GM12865 (cell line): Measurements from ENCODE around the gene PCAT7.

Experiments used
- DNase-seq: peaks from one replicate; pipeline ENCODE4 v3.0.0; 2010; ENCODE audit warnings: low read depth
- H3K4me3 ChIP-seq: 2 replicates; pipeline ENCODE4 v1.5.1; 2011; ENCODE audit warnings: mild to moderate bottlenecking, low read depth, low read length, control low read depth
- TF ChIP-seq, protein P1 (sequence below): IDR thresholded peaks from 2 replicates; pipeline ENCODE4 v1.5.1; 2011; ENCODE audit warnings: low read length, control low read depth, low read depth, inconsistent platforms; ENCODE audit not compliant: insufficient read depth; ENCODE audit errors: missing control alignments

Gene PCAT7

GRCh38 chr9:94603259-94604160 is 48.6 kb downstream of the PCAT7 start:
- peak; percentile 69 for DNase-seq
- TF ChIP-seq, protein P1, sequence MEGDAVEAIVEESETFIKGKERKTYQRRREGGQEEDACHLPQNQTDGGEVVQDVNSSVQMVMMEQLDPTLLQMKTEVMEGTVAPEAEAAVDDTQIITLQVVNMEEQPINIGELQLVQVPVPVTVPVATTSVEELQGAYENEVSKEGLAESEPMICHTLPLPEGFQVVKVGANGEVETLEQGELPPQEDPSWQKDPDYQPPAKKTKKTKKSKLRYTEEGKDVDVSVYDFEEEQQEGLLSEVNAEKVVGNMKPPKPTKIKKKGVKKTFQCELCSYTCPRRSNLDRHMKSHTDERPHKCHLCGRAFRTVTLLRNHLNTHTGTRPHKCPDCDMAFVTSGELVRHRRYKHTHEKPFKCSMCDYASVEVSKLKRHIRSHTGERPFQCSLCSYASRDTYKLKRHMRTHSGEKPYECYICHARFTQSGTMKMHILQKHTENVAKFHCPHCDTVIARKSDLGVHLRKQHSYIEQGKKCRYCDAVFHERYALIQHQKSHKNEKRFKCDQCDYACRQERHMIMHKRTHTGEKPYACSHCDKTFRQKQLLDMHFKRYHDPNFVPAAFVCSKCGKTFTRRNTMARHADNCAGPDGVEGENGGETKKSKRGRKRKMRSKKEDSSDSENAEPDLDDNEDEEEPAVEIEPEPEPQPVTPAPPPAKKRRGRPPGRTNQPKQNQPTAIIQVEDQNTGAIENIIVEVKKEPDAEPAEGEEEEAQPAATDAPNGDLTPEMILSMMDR = peak; percentile 76
- H3K4me3 ChIP-seq = no peak overlapping the region

DNA sequence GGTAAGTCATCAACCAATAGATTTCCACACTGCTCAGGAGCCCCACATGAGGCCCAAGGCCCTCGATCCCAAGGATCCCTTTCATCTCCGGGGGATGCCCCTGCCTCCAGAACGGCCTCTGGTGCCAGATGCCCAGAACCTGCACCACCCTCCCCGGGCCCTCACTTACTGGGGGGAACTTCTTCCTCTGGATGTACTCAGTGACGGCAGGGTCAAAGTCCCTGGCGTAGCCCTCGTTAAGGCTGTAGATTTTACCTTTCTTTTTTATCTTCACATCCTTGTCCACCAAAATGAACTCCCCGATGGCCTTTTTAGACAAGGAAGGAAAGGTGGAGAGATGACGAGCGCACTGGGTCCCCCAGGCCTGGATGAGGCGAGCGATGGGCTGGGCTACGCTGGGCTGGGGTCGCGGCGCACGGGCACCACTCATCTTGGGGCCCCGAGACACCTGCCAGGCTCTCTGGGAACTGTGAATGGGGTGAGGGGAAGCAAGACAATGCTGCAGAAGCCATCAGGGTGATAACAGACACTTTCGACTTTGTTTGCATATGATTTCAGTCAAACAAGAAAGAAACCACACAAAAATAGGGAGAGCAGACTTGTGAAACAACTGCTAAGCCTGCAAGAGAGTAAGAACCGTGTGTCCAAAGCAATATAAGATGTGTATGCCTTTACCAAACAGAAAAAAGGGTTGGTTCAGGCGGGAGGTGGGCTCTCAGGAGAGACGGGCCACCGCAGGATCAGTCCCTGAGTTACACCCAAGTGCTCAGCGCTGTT is 52.0 kb downstream of the PCAT7 start:
- TF ChIP-seq, protein P1 = no peak
- no peak overlapping the region for H3K4me3 ChIP-seq
- DNase-seq = peak; percentile 10

GRCh38 chr9:94607423-94607691 is 52.5 kb downstream of the PCAT7 start:
- no peak overlapping the region for H3K4me3 ChIP-seq
- TF ChIP-seq, protein P1 = no peak
- DNase-seq = no peak

DNA sequence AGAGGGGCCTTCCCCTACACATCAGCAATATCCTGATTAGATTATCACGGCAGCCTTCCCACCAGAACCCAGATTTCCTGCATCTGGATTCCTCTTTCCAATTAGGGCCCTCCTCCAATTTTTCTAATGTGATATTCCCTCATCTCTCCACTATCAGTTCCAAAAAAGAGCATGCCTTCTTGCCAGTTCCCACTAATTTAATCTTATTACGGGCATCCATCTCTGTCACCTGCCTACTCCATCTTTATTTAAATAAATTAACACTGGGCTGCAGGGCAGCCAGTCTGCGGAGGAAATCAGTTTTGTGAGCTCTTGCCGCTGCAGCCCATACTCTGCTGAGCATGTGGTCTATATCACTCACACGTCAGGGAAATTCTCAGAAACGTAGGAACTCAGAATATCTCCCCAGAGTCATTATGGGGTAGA is 55.3 kb downstream of the PCAT7 start:
- TF ChIP-seq, protein P1 = no peak
- no peak for DNase-seq
- no peak overlapping the region for H3K4me3 ChIP-seq

DNA sequence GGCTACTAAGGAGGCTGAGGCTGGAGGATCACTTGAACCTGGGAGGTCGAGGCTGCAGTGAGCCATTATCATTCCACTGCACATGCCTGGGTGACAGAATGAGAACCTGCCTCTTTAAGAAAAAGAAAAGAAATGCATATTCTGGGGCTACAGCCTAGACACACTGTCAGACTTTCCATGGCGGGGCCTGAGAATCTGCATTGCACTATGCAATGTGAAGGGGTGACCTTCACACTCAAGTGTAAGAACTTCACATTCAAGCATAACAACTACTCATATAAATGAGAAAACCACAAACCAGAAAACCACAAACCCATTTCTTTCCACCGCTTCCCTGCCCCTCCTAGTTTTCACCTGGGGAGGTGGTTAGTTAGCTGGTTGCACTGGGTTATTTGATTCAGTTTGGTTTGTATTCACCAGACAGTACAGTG is 56.8 kb downstream of the PCAT7 start:
- H3K4me3 ChIP-seq = no peak overlapping the region
- TF ChIP-seq, protein P1 = no peak
- DNase-seq = peak; percentile 20

DNA sequence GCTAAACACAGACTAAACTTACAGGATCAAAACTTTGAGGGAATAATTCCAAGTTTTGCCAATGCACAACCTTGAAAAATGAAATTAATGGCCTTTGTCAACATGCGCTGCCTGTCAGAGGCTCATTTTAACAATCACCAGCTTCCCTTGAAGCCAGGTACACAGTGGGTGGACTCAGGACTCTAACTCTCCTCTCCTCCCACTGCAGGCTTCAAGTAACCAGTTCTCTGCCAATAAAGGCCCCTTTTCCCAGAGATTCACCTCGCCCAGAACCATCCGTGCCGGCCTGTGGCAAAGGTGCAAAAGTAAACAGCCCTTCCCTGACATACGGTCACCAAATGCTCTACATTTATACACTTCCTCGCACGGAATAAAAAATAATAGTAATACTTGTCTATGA is 57.2 kb downstream of the PCAT7 start:
- DNase-seq = no peak
- H3K4me3 ChIP-seq = no peak overlapping the region
- TF ChIP-seq, protein P1 = no peak

DNA sequence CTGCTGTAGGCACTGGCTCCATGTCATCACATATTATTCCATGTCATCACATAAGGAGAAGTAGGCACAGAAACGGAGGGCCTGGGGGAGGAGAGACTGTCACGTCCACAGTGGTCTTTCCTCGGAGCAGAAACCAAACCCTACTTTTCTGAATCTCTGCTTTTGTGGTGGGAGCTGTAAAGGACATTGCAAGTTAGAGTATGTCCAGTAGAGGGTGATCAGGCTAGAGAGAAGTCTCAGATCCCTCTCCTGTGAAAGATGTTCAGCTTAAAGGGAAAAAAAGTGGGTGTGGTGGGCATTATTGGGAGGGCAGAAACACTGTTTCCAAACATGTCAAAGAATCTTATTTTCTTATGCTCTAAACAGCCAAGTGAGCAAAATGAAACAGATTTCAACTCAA is 58.1 kb downstream of the PCAT7 start:
- DNase-seq = no peak
- no peak overlapping the region for H3K4me3 ChIP-seq
- TF ChIP-seq, protein P1 = no peak
